ENCODE data around the gene SEC31B.

GRCh38 chr10:100565206-100565985 is 45.7 kb upstream of the SEC31B start:
- TF ChIP-seq, protein P1, sequence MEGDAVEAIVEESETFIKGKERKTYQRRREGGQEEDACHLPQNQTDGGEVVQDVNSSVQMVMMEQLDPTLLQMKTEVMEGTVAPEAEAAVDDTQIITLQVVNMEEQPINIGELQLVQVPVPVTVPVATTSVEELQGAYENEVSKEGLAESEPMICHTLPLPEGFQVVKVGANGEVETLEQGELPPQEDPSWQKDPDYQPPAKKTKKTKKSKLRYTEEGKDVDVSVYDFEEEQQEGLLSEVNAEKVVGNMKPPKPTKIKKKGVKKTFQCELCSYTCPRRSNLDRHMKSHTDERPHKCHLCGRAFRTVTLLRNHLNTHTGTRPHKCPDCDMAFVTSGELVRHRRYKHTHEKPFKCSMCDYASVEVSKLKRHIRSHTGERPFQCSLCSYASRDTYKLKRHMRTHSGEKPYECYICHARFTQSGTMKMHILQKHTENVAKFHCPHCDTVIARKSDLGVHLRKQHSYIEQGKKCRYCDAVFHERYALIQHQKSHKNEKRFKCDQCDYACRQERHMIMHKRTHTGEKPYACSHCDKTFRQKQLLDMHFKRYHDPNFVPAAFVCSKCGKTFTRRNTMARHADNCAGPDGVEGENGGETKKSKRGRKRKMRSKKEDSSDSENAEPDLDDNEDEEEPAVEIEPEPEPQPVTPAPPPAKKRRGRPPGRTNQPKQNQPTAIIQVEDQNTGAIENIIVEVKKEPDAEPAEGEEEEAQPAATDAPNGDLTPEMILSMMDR (IDR thresholded peaks at IDR 0.05): no peak
- TF ChIP-seq POLR2A (IDR thresholded peaks at IDR 0.05): no peak

Data from lower leg skin (tissue), 3 donors.